Activated CD4-positive, alpha-beta memory T cell treated with anti-CD3 and anti-CD28 coated beads for 36 hours (primary cell): ENCODE data around the gene EIF1AX. TPM values are rescaled to one million over a fixed set of nuclear protein-coding genes. Genes with fewer than 3 reads are reported as not detected.
"Not testable (repeated sequence)": the region's sequence is repeated elsewhere in the genome, so short reads cannot be mapped to it uniquely, and the experiment has no call there.

Source experiments
- CTCF ChIA-PET: fragments of 350-600 bp; sonication (Branson Sonifier 250); formaldehyde crosslinking; loops from one replicate; lab custom pipeline; 2021; ENCODE audit warnings: antibody characterized with exemption, inconsistent platforms; lab: Charles Lee
- POLR2A ChIA-PET: fragments of 350-600 bp; sonication (Branson Sonifier 250); formaldehyde crosslinking; loops from one replicate; lab custom pipeline; 2021; ENCODE audit warnings: antibody characterized with exemption; lab: Charles Lee
- DNase-seq: peaks from one replicate; pipeline ENCODE4 v3.0.0-alpha.2; 2020
- H3K27ac Mint-ChIP-seq: one replicate; pipeline ENCODE4 v1.8.0; 2021; ENCODE audit warnings: mixed read lengths
- H3K27me3 Mint-ChIP-seq: one replicate; pipeline ENCODE4 v1.8.0; 2021; ENCODE audit warnings: mixed read lengths
- H3K36me3 Mint-ChIP-seq: one replicate; pipeline ENCODE4 v1.8.0; 2021; ENCODE audit warnings: mixed read lengths
- H3K4me1 Mint-ChIP-seq: one replicate; pipeline ENCODE4 v1.8.0; 2021; ENCODE audit warnings: low read depth, mixed read lengths
- H3K4me3 Mint-ChIP-seq: one replicate; pipeline ENCODE4 v1.8.0; 2021; ENCODE audit warnings: mild to moderate bottlenecking, mixed read lengths
- H3K9me3 Mint-ChIP-seq: one replicate; pipeline ENCODE4 v1.8.0; 2021; ENCODE audit warnings: mixed read lengths
- intact Hi-C: fragments of 100-400 bp; cut with micrococcal nuclease; formaldehyde crosslinking; loops from one replicate; pipeline ENCODE4 v1.15.1; 2023
- total RNA-seq, 2 experiments: library from RNA; stranded (reverse); gene quantifications; one replicate each; pipeline ENCODE4 v1.2.3, GENCODE V29; 2021

EIF1AX gene
- total RNA-seq = 100 to 1,000 TPM; 117 to 121 TPM

DNA sequence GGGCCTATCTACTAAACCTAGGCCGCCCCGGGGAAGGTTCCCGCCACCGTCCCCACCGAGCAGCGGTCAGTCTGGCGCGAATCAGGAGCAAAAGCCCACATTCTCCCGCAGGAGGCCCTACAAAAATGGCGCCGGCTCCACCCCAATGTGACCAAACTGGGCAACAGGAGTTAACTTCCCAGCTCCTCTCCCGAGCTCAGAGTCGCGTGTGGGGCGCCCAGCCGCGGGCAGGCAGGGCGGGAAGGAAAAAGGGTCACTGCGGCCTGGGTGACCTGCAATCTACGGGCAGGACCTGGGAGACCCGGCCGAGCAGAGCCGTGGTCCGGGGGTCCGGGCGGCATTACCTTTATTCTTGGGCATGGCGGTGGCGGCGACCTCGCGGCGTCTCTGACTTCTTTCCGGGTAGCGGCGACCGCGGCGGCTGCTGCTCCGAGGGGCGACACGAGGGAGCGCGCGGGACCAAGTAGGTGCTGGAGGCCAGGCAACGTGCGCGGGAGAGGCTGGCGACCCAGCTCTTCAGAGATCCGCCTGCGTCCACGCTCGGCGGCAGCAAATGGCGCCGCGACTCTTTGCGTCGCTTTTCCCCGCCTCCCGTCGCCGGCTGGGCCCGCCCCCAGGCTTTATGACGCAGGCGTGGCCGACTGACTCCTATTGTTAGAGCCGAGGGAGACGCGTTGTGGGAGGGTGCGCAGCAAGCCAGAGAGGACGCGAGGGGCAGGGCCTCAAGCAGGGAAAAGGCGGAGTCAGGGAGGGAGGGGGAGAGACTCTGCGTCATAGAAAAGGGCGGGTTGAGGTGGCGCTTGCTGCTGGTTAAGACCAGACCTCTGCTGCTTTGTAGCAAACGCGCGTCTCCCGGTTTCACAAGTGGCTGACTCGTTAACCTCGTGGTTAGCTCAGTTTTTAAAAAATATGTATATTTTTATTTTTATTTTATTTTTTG, at the start of gene EIF1AX:
Gene EIF1AX (minus strand): TSS at position 558 of the 940 bp plus-strand sequence. CDS start 198 bp downstream, at position 360.
- intact Hi-C loops = loop anchor here (2.0 to 5.0 kb wide), 4 partner anchors 126 to 1159 kb away; partner anchors contain the start of genes PHKA2 and RPS6KA3
- POLR2A ChIA-PET = interaction anchor here (1.0 to 1.4 kb wide), 3 partner anchors 9 to 30 kb away, joined by 3 to 4 read pairs (median 3); no protein-coding TSS in a partner anchor
- Mint-ChIP-seq H3K27me3 (no peaks in the 10 kb centered on the region), H3K36me3 (peaks cover 18% of the 10 kb centered on the region), H3K27ac (peak within 1 kb of the TSS; percentile 80), H3K4me3 (peak within 1 kb of the TSS; percentile 83), H3K4me1 (peaks cover 39% of the 10 kb centered on the region), H3K9me3 (no peaks in the 10 kb centered on the region)
- DNase-seq = peak; percentile 97
- CTCF ChIA-PET = no interaction called here

- Mint-ChIP-seq H3K9me3 (no peaks in the 10 kb centered on the region), H3K36me3 (peaks cover 12% of the 10 kb centered on the region), H3K4me3 (no peak overlapping the region), H3K27me3 (no peaks in the 10 kb centered on the region), H3K27ac (no peak overlapping the region), H3K4me1 (no peaks in the 10 kb centered on the region)
- POLR2A ChIA-PET = no interaction called here
- CTCF ChIA-PET = no interaction called here
- DNase-seq = no peak
- intact Hi-C loops = no loop called here
These were observed 47.5 kb upstream of the EIF1AX start for GRCh38 chrX:20189171-20189570.

- POLR2A ChIA-PET = no interaction called here
- H3K36me3 Mint-ChIP-seq = peaks cover 13% of the 10 kb centered on the region
- H3K4me3 Mint-ChIP-seq = no peak overlapping the region
These were observed 40.1 kb upstream of the EIF1AX start for GRCh38 chrX:20181598-20182329.

DNA sequence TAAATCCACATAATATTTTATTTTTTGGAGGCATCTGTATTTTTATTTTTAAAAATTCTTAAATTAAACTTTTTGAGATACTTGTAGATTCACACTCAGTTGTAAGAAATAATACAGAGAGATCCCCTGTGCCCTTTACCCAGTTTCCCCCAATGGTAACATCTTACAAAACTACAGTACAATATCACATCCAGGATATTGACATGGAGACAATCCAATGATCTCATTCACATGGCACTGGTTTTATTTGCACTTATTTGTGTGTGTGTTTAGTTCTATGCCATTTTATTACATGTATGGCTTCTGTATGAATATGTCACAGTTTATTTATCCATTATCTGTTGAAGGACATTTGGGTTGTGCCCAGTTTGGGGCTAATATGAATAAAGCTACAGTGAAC, 35.5 kb upstream of the EIF1AX start:
- ChIA-PET CTCF (no interaction called here), POLR2A (no interaction called here)
- H3K27me3 Mint-ChIP-seq = no peaks in the 10 kb centered on the region
- intact Hi-C loops = no loop called here
- H3K4me1 Mint-ChIP-seq = peaks cover 8% of the 10 kb centered on the region
- peaks cover 11% of the 10 kb centered on the region for H3K36me3 Mint-ChIP-seq
- no peak overlapping the region for H3K4me3 Mint-ChIP-seq
- H3K9me3 Mint-ChIP-seq = no peaks in the 10 kb centered on the region
- no peak for DNase-seq
- no peak overlapping the region for H3K27ac Mint-ChIP-seq

More at GRCh38 chrX:20181598-20182329, 40.1 kb upstream of the EIF1AX start:
- no peaks in the 10 kb centered on the region for H3K27me3 Mint-ChIP-seq
- CTCF ChIA-PET = no interaction called here
- intact Hi-C loops = no loop called here
- H3K27ac Mint-ChIP-seq = peak overlapping the region; percentile 79
- no peak for DNase-seq
- H3K9me3 Mint-ChIP-seq = no peaks in the 10 kb centered on the region
- peaks cover 16% of the 10 kb centered on the region for H3K4me1 Mint-ChIP-seq

DNA sequence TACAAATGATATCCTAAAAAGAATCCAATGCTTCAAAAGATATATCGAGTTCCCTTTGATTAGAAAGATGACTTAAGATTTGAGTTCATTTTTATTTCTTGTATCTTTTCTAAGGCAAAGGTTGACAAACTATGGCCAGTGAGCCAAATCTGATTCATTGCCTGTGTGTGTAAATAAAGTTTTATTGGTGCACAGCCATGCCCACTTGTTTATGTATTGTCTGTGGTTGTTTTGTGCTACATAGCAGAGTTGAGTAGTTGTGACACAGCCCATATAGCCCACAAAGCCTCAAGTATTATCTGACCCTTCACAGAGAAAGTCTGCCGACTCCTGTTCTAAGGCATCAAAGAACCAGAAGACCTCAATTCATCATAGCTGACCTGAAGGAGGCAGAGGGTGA, 32.2 kb upstream of the EIF1AX start:
- ChIA-PET POLR2A (no interaction called here), CTCF (no interaction called here)
- no peak overlapping the region for H3K27ac Mint-ChIP-seq
- DNase-seq = no peak
- no peaks in the 10 kb centered on the region for H3K4me1 Mint-ChIP-seq
- intact Hi-C loops = no loop called here
- peaks cover 6% of the 10 kb centered on the region for H3K36me3 Mint-ChIP-seq
- H3K27me3 Mint-ChIP-seq = no peaks in the 10 kb centered on the region
- no peaks in the 10 kb centered on the region for H3K9me3 Mint-ChIP-seq
- H3K4me3 Mint-ChIP-seq = no peak overlapping the region

DNA sequence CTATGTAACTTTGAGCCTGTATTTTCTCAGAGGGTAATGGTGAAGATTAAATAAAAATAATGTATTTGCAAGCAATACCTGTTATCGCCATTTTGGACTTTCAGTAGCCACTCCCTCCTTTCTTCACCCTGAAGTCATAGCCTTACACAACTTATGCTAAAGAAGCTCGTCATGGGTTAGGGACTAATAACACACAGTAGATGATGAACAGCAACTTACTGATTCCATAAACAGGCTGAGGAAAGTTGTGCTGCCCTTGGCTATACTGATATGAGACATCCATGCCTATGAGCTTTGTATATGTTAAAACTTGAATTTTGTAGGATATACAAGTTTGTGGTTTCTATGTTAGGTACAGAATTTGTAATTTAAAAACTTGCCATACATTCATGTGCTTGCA, 31.7 kb upstream of the EIF1AX start:
- Mint-ChIP-seq H3K27ac (no peak overlapping the region), H3K36me3 (peaks cover 6% of the 10 kb centered on the region), H3K4me1 (no peaks in the 10 kb centered on the region), H3K4me3 (no peak overlapping the region), H3K9me3 (no peaks in the 10 kb centered on the region), H3K27me3 (no peaks in the 10 kb centered on the region)
- intact Hi-C loops = no loop called here
- ChIA-PET CTCF (no interaction called here), POLR2A (no interaction called here)
- no peak for DNase-seq

GRCh38 chrX:20171887-20172286, 30.2 kb upstream of the EIF1AX start:
- no peaks in the 10 kb centered on the region for H3K4me1 Mint-ChIP-seq
- H3K9me3 Mint-ChIP-seq = no peaks in the 10 kb centered on the region
- intact Hi-C loops = no loop called here
- ChIA-PET CTCF (interaction anchor here (0.7 kb wide), 1 partner anchor 65 kb away, joined by 3 read pairs; no protein-coding TSS in a partner anchor), POLR2A (interaction anchor here (1.0 kb wide), 1 partner anchor 30 kb away, joined by 3 read pairs; the partner anchor contains the start of gene EIF1AX)
- H3K27me3 Mint-ChIP-seq = no peaks in the 10 kb centered on the region
- peaks cover 8% of the 10 kb centered on the region for H3K36me3 Mint-ChIP-seq
- no peak overlapping the region for H3K4me3 Mint-ChIP-seq
- H3K27ac Mint-ChIP-seq = no peak overlapping the region
- no peak for DNase-seq

DNA sequence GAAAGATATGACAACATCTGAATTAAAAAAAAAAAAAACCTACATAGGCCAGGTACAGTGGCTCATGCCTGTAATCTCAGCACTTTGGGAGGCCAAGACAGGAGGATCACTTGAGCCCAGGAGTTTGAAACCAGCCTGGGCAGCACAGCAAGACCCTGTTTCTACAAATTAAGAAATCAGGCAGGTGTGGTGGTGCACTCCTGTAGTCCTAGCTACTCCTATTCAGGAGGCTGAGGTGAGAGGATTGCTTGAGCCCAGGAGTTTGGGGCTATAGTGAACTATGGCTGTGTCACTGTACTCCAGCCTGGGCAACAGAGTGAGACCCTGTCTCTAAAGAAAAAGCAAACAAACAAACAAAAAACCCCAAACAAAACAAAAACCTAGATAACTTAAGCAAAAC, 20.9 kb upstream of the EIF1AX start:
- H3K9me3 Mint-ChIP-seq, H3K27me3 Mint-ChIP-seq, CTCF ChIA-PET, H3K4me1 Mint-ChIP-seq, intact Hi-C loops, H3K4me3 Mint-ChIP-seq, POLR2A ChIA-PET, DNase-seq, H3K27ac Mint-ChIP-seq: not testable (repeated sequence)
- H3K36me3 Mint-ChIP-seq = peaks cover 11% of the 10 kb centered on the region

DNA sequence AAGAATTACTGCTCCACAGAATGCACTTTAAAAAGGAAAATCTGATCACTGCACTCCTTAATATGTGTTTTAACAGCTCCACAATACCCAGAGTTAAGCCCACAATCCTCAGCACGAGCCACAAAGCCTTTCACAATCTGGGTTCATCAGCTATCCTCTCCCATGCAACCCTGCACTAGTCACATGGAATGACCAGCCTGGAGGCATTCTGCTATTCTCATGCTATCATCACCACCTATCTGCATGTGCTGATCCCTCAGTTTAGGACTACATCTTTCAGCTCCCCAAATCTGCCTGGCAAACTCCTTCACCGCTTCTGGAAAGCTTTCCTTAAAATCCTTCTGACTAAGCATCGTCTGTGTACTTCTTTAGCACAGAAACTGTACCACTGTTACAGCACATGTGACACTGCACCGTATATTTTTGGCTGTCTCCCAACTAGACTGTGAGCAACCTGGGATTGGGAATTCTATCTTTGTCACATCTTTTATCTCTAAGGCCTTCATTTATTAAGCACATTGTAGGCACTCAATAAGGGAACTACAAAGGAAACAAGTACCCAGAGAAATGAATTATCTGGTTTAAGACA, 18.3 kb upstream of the EIF1AX start:
- H3K27ac Mint-ChIP-seq = peak overlapping the region; percentile 10
- no peaks in the 10 kb centered on the region for H3K4me1 Mint-ChIP-seq
- intact Hi-C loops = no loop called here
- no peaks in the 10 kb centered on the region for H3K9me3 Mint-ChIP-seq
- no peak overlapping the region for H3K4me3 Mint-ChIP-seq
- CTCF ChIA-PET = no interaction called here
- H3K27me3 Mint-ChIP-seq = no peaks in the 10 kb centered on the region
- no peak for DNase-seq
- POLR2A ChIA-PET = no interaction called here
- H3K36me3 Mint-ChIP-seq = peaks cover 16% of the 10 kb centered on the region

- Mint-ChIP-seq H3K27me3 (no peaks in the 10 kb centered on the region), H3K9me3 (no peaks in the 10 kb centered on the region), H3K36me3 (peaks cover 27% of the 10 kb centered on the region), H3K4me1 (no peaks in the 10 kb centered on the region), H3K4me3 (no peak overlapping the region), H3K27ac (no peak overlapping the region)
- no peak for DNase-seq
- CTCF ChIA-PET = no interaction called here
- intact Hi-C loops = no loop called here
- POLR2A ChIA-PET = no interaction called here
These were observed 10.1 kb upstream of the EIF1AX start for GRCh38 chrX:20151689-20152088.

DNA sequence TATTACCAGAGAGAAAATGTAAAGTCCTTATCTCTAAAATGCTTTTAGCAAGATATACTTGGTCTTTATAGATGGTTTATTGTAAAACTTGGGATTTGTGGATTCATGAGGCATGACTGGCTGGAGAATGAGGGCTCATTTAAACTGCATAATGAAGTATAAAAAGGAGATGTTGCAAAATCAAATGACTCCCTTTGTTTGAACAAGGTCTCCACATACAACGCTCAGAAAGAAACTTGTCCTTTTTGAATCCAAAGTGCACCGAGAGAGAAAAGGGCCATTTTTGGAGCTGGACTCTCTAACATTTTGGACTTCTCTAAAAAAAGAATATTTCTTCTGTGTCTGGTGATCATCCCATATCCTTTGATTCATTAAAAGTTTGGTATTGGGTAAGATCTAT, 7.7 kb upstream of the EIF1AX start:
- H3K27me3 Mint-ChIP-seq = no peaks in the 10 kb centered on the region
- H3K9me3 Mint-ChIP-seq = no peaks in the 10 kb centered on the region
- no peak for DNase-seq
- no peak overlapping the region for H3K4me3 Mint-ChIP-seq
- POLR2A ChIA-PET = no interaction called here
- H3K36me3 Mint-ChIP-seq = peaks cover 20% of the 10 kb centered on the region
- CTCF ChIA-PET = no interaction called here
- H3K27ac Mint-ChIP-seq = no peak overlapping the region
- H3K4me1 Mint-ChIP-seq = peaks cover 6% of the 10 kb centered on the region
- intact Hi-C loops = no loop called here

DNA sequence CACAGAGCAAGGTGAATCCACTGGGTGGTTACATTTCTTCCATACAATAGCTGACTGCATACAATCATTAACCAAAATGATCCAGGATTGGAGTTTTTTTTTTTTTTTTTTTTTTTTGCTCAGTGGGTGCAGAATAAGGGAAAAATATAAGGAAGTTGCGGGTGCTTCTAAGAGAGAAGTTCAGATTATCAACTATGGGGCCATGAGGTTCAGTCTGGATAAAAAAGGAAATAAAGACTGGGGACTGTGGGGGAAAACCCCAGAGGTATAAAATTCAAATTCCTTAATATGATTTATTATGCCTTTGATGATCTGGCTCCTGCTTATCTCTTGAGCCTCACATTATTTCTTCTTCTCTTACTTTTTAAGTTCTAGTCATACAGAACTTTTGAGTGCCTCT, 5.9 kb upstream of the EIF1AX start:
- ChIA-PET POLR2A (no interaction called here), CTCF (no interaction called here)
- Mint-ChIP-seq H3K9me3 (no peaks in the 10 kb centered on the region), H3K4me1 (peaks cover 19% of the 10 kb centered on the region), H3K36me3 (peaks cover 14% of the 10 kb centered on the region), H3K4me3 (no peak overlapping the region), H3K27me3 (no peaks in the 10 kb centered on the region), H3K27ac (no peak overlapping the region)
- no peak for DNase-seq
- intact Hi-C loops = no loop called here
